HL-60/S4 treated with phorbol 12-myristate 13-acetate at 8.2 ng/mL for 4 days and 3 days (cell line): ENCODE measurements around the gene TERB1.

Experiments
- in situ Hi-C: fragments of 300-500 bp; cut with MboI; formaldehyde crosslinking; loops from 2 replicates; pipeline ENCODE4 v1.15.0; 2022; ENCODE audit warnings: low sequenced_read_pairs

The TERB1 gene

GRCh38 chr16:66751053-66751302, 50.4 kb downstream of the TERB1 start:
- in situ Hi-C loops, result no loop called here

GRCh38 chr16:66750279-66751052, 50.9 kb downstream of the TERB1 start:
- in situ Hi-C loops, result no loop called here

GRCh38 chr16:66746682-66747081, 54.7 kb downstream of the TERB1 start:
- in situ Hi-C loops, result no loop called here

GRCh38 chr16:66746048-66746447, 55.3 kb downstream of the TERB1 start:
- in situ Hi-C loops, result no loop called here

GRCh38 chr16:66741950-66742808, 59.2 kb downstream of the TERB1 start:
- in situ Hi-C loops, result no loop called here

- in situ Hi-C loops, result no loop called here
Observed at GRCh38 chr16:66741169-66741900, 60.0 kb downstream of the TERB1 start.

- in situ Hi-C loops, result no loop called here
Observed at GRCh38 chr16:66740533-66740932, 60.9 kb downstream of the TERB1 start.

GRCh38 chr16:66740010-66740409, 61.4 kb downstream of the TERB1 start:
- in situ Hi-C loops, result no loop called here

GRCh38 chr16:66735891-66736290, 65.5 kb downstream of the TERB1 start:
- in situ Hi-C loops, result no loop called here

GRCh38 chr16:66731101-66731500, 70.3 kb downstream of the TERB1 start:
- in situ Hi-C loops, result no loop called here

GRCh38 chr16:66728804-66729203, 72.6 kb downstream of the TERB1 start:
- in situ Hi-C loops, result no loop called here

GRCh38 chr16:66728117-66728787, 73.1 kb downstream of the TERB1 start:
- in situ Hi-C loops, result no loop called here

- in situ Hi-C loops, result no loop called here
Observed at GRCh38 chr16:66720766-66721165, 80.6 kb downstream of the TERB1 start.

- in situ Hi-C loops, result no loop called here
Observed at GRCh38 chr16:66719246-66719645, 82.1 kb downstream of the TERB1 start.

- in situ Hi-C loops, result no loop called here
Observed at GRCh38 chr16:66717776-66718175, 83.6 kb downstream of the TERB1 start.

GRCh38 chr16:66717112-66717675, 84.2 kb downstream of the TERB1 start:
- in situ Hi-C loops, result no loop called here

GRCh38 chr16:66714654-66715307, 86.6 kb downstream of the TERB1 start:
- in situ Hi-C loops, result no loop called here

- in situ Hi-C loops, result no loop called here
Observed at GRCh38 chr16:66714062-66714461, 87.3 kb downstream of the TERB1 start.

GRCh38 chr16:66713076-66713475, 88.3 kb downstream of the TERB1 start:
- in situ Hi-C loops, result no loop called here

GRCh38 chr16:66712512-66712911, 88.9 kb downstream of the TERB1 start:
- in situ Hi-C loops, result no loop called here
